ENCODE data around the gene STRN3.

GRCh38 chr14:31060253-31060875 is 34.2 kb upstream of the STRN3 start:
- no peak for TF ChIP-seq PHF8 (conservative IDR thresholded peaks at IDR 0.05; ENCODE audit: low read depth, low read length)
- TF ChIP-seq CTCF (IDR thresholded peaks at IDR 0.05; ENCODE audit: control extremely low read depth in 1 of 3, insufficient read depth in 1 of 3, low read depth in 1 of 3, low read length in 3 of 3), result no peak
- no peak for TF ChIP-seq POLR2A (IDR thresholded peaks at IDR 0.05; ENCODE audit: control extremely low read depth in 1 of 2, low read depth in 2 of 2, low read length in 2 of 2)
- no peak for TF ChIP-seq SP4 (IDR thresholded peaks at IDR 0.05; ENCODE audit: low read length)
- no peak for TF ChIP-seq CHD2 (IDR thresholded peaks at IDR 0.05; ENCODE audit: low read length)
- no peak for TF ChIP-seq TAF1 (IDR thresholded peaks at IDR 0.05; ENCODE audit: low read depth, low read length)
- TF ChIP-seq RFX5 (IDR thresholded peaks at IDR 0.05; ENCODE audit: borderline replicate concordance, low read depth, low read length), result no peak
- no peak for TF ChIP-seq EGR1 (IDR thresholded peaks at IDR 0.05; ENCODE audit: borderline replicate concordance, low read depth, low read length)

All from H1 (cell line).